A549 (cell line): ENCODE results near the gene IDI1. TPM values are rescaled to one million over a fixed set of nuclear protein-coding genes. Genes with fewer than 3 reads are reported as not detected.
A peak's percentile ranks its signal among the peaks of the same experiment; 100 is the strongest.

Source experiments
- ATAC-seq, 2 experiments: fragments of 200-7000 bp in 1 of 2; fragments of >200 bp in 1 of 2; cut with Nextera tagmentation in 1 of 2; cut with Tn5 transposase in 1 of 2; 3 replicates each; pipeline versions ENCODE4 v1.8.0 to v1.9.1; 2018 to 2020; ENCODE audit warnings: mild to moderate bottlenecking in 1 of 2, moderate library complexity in 1 of 2
- CTCF ChIA-PET: fragments of 300-600 bp; sonication (Branson Sonifier 250); formaldehyde crosslinking; extraction: SDS; loops from one replicate; lab custom pipeline; 2021; ENCODE audit warnings: antibody characterized with exemption, inconsistent platforms; lab: Yijun Ruan, JAX
- POLR2A ChIA-PET: fragments of 350-600 bp; formaldehyde crosslinking; extraction: SDS; loops from one replicate; lab custom pipeline; 2021; ENCODE audit warnings: antibody characterized with exemption, inconsistent platforms; lab: Yijun Ruan, JAX
- DNase-seq, 2 experiments: peaks; one replicate each; pipeline versions ENCODE4 v3.0.0 to v3.0.0-alpha.2; 2011 to 2016; ENCODE audit warnings: low read depth in 1 of 2, low spot score in 1 of 2
- FAIRE-seq: peaks from 2 replicates; lab custom pipeline; 2011; peaks lifted over from hg19 to GRCh38; lab: Jason Lieb, UNC
- H3K27ac ChIP-seq, 2 experiments: fragments of >200 bp; sonication (Bioruptor Twin); formaldehyde crosslinking; 3 replicates each; pipeline ENCODE4 v1.5.1; 2016 to 2017
- H3K4me1 ChIP-seq: fragments of >200 bp; sonication (Bioruptor Twin); formaldehyde crosslinking; 3 replicates; pipeline ENCODE4 v1.6.1; 2016
- H3K4me2 ChIP-seq: fragments of >200 bp; sonication (Bioruptor Twin); formaldehyde crosslinking; 3 replicates; pipeline ENCODE4 v1.6.1; 2016
- H3K4me3 ChIP-seq: fragments of >200 bp; sonication (Bioruptor Twin); formaldehyde crosslinking; 3 replicates; pipeline ENCODE4 v1.5.1; 2016
- H3K9me3 ChIP-seq: fragments of >200 bp; sonication (Bioruptor Twin); formaldehyde crosslinking; 3 replicates; pipeline ENCODE4 v1.6.1; 2016
- CBX2 ChIP-seq: fragments of 200-600 bp; sonication (generic); IDR thresholded peaks from 2 replicates; pipeline ENCODE4 v1.6.1; 2016; ENCODE audit warnings: low read depth, mild to moderate bottlenecking, borderline replicate concordance
- CBX8 ChIP-seq: fragments of 200-600 bp; sonication (generic); IDR thresholded peaks from 2 replicates; pipeline ENCODE4 v1.6.1; 2016
- CHD2 ChIP-seq: fragments of 150-350 bp; IDR thresholded peaks from 2 replicates; pipeline ENCODE4 v1.6.1; 2014; ENCODE audit warnings: low read length; ENCODE audit not compliant: partially characterized antibody
- CHD4 ChIP-seq: fragments of 200-600 bp; sonication (generic); IDR thresholded peaks from 2 replicates; pipeline ENCODE4 v1.6.1; 2016; ENCODE audit warnings: antibody characterized with exemption, mild to moderate bottlenecking, borderline replicate concordance
- EHMT2 ChIP-seq: fragments of 200-600 bp; sonication (generic); IDR thresholded peaks from 2 replicates; pipeline ENCODE4 v1.6.1; 2016; ENCODE audit warnings: antibody characterized with exemption, low read depth, mild to moderate bottlenecking, moderate library complexity
- EP300 ChIP-seq, 2 experiments: fragments of >200 bp; sonication (Bioruptor Twin); formaldehyde crosslinking; IDR thresholded peaks; 2 replicates in 1 of 2; 3 replicates in 1 of 2; pipeline ENCODE4 v1.6.1; 2016 to 2017
- ESRRA ChIP-seq: fragments of 150-350 bp; IDR thresholded peaks from 2 replicates; pipeline ENCODE4 v1.6.1; 2014; ENCODE audit warnings: mild to moderate bottlenecking, low read length, borderline replicate concordance
- FOSL2 ChIP-seq, 2 experiments: fragments of 450-650 bp in 1 of 2; fragments of >200 bp in 1 of 2; sonication (Bioruptor Twin) in 1 of 2; formaldehyde crosslinking; IDR thresholded peaks; 2 replicates each; pipeline versions ENCODE4 v1.5.0 to v1.6.1; 2016 to 2020; ENCODE audit warnings: mild to moderate bottlenecking in 1 of 2, moderate library complexity in 1 of 2
- HDAC2 ChIP-seq: fragments of 200-600 bp; sonication (generic); IDR thresholded peaks from 2 replicates; pipeline ENCODE4 v1.6.1; 2016
- JUN ChIP-seq, 2 experiments: fragments of >200 bp; sonication (Bioruptor Twin); formaldehyde crosslinking; IDR thresholded peaks; 2 replicates in 1 of 2; 3 replicates in 1 of 2; pipeline ENCODE4 v1.6.1; 2016 to 2017
- JUNB ChIP-seq: fragments of >200 bp; sonication (Bioruptor Twin); formaldehyde crosslinking; IDR thresholded peaks from 2 replicates; pipeline ENCODE4 v1.6.1; 2016
- KDM5A ChIP-seq: fragments of 200-600 bp; sonication (generic); IDR thresholded peaks from 2 replicates; pipeline ENCODE4 v1.6.1; 2016; ENCODE audit warnings: antibody characterized with exemption, mild to moderate bottlenecking
- MYC ChIP-seq: IDR thresholded peaks from 2 replicates; pipeline ENCODE4 v1.6.1; 2012; ENCODE audit warnings: mild to moderate bottlenecking, inconsistent platforms, low read length, improper control_type of control experiment, borderline replicate concordance
- NPAS2 ChIP-seq: fragments of 250-450 bp; sonication (Bioruptor Pico); IDR thresholded peaks from 2 replicates; pipeline ENCODE4 v1.8.0; 2022; ENCODE audit warnings: mild to moderate bottlenecking, moderate library complexity, borderline replicate concordance
- NR3C1 ChIP-seq: fragments of >200 bp; sonication (Bioruptor Twin); formaldehyde crosslinking; IDR thresholded peaks from 3 replicates; pipeline ENCODE4 v1.6.1; 2017
- POLR2AphosphoS2 ChIP-seq: conservative IDR thresholded peaks from 2 replicates; pipeline ENCODE4 v1.6.1; 2012; ENCODE audit warnings: low read length, improper control_type of control experiment, inconsistent platforms
- RARB ChIP-seq: fragments of 250-450 bp; sonication (Bioruptor Pico); IDR thresholded peaks from 2 replicates; pipeline ENCODE4 v1.8.0; 2021; ENCODE audit warnings: mild to moderate bottlenecking, moderate library complexity
- SMC3 ChIP-seq: fragments of >200 bp; sonication (Bioruptor Twin); formaldehyde crosslinking; IDR thresholded peaks from 3 replicates; pipeline ENCODE4 v1.6.1; 2018; ENCODE audit warnings: inconsistent platforms
- SREBF2 ChIP-seq: fragments of 450-650 bp; IDR thresholded peaks from 2 replicates; pipeline ENCODE4 v1.6.1; 2014; ENCODE audit warnings: mild to moderate bottlenecking, moderate library complexity
- ZC3H11A ChIP-seq: fragments of 450-650 bp; IDR thresholded peaks from 2 replicates; pipeline ENCODE4 v1.6.1; 2014; ENCODE audit warnings: antibody characterized with exemption, mild to moderate bottlenecking
- ZFP36 ChIP-seq: fragments of 450-650 bp; IDR thresholded peaks from 2 replicates; pipeline ENCODE4 v1.6.1; 2014; ENCODE audit warnings: borderline replicate concordance; ENCODE audit not compliant: partially characterized antibody
- WGBS: methylation state at CpG from one replicate; pipeline ENCODE4 v1.1.6; 2017; ENCODE audit errors: missing lambda C conversion rate; 5-methylcytosine and 5-hydroxymethylcytosine counted together
- polyA plus RNA-seq, 4 experiments: library from polyadenylated mRNA; depleted of rRNA in 3 of 4; stranded (reverse); fragments of >200 nt; fragmentation: RNase III in 1 of 4; extraction: RNeasy Plus Mini Kit Qiagen cat#74134 plus additional on column Dnase treatment in 1 of 4; gene quantifications; 2 replicates in 3 of 4; 3 replicates in 1 of 4; pipeline ENCODE4 v1.2.3, GENCODE V29; 2011 to 2017
- TF ChIP-seq, protein P1 (sequence below): IDR thresholded peaks from 2 replicates; pipeline ENCODE4 v1.6.1; 2012
- TF ChIP-seq, protein P2 (sequence below): fragments of 200-600 bp; sonication (generic); IDR thresholded peaks from 2 replicates; pipeline ENCODE4 v1.6.1; 2016; ENCODE audit warnings: antibody characterized with exemption, mild to moderate bottlenecking, moderate library complexity
- TF ChIP-seq, protein P3 (sequence below): fragments of 250-450 bp; sonication (Bioruptor Pico); IDR thresholded peaks from 2 replicates; pipeline ENCODE4 v1.5.0; 2020; ENCODE audit warnings: low read depth, mild to moderate bottlenecking, moderate library complexity

The IDI1 gene
- polyA plus RNA-seq, 2 of the 4 experiments (the other 2 are of a cell fraction): 55.8 to 65.0 TPM

DNA sequence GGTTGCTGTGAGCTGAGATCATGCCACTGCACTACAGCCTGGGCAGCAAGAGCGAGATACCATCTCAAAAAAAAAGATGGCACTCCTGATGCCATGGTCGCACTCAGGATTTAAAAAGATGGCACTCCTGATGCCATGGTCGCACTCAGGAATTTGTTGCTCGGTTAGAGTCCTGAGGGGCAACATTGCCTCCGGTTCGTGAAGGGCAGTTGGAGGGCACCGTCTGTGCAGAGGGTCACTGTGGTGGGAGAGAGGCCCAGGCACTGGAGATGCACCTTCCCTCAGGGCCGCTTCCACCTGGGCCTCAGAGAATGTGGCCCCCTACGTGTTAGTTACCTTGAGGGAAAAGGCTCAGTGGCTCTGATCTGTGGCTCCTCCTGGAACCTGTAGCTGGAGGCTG, 42.3 kb downstream of the IDI1 start (continued):
- TF ChIP-seq RARB (no peak), NPAS2 (CRISPR knock-in tag) (no peak), KDM5A (no peak), SMC3 (no peak), JUNB (no peak), ZC3H11A (no peak)
- TF ChIP-seq, protein P1, sequence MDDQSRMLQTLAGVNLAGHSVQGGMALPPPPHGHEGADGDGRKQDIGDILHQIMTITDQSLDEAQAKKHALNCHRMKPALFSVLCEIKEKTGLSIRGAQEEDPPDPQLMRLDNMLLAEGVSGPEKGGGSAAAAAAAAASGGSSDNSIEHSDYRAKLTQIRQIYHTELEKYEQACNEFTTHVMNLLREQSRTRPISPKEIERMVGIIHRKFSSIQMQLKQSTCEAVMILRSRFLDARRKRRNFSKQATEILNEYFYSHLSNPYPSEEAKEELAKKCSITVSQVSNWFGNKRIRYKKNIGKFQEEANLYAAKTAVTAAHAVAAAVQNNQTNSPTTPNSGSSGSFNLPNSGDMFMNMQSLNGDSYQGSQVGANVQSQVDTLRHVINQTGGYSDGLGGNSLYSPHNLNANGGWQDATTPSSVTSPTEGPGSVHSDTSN: no peak

DNA sequence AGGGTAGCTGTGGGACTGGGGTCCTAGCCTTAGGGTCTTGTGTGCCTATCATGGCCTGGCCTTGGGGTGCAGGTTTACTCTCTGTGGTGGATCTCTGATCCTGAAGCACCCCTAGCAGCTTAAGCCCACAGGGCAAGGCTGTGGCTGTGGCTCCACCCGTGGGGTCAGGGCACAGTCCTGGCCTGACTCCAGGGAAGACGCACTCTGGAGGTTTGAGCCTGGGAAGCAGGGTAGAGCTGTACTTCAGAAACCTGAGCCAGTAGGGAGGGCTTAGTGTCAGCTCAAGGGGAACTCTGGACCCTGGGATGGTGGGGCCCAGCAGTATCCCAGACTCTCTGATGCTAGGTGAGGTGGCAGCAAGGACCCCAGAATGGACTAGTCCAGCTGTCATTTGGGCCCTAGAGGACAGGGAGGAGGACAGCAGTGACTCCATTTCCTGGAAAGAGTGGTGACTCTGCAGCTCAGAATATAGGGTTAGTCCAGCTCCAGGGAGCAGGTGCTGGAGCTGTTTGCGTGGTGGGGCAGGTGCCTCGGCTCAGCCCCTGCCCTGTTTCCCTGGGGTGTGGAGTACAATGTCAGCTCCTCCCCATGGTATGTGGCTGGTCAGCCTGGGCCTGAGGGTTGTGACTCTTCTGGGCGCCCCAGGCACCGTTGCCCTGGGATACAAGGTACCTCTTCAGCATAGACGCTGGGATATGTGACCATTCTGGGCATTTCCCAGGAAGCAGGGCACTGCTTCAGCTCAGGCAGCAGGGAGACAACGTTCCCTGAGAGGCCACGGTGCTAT, 44.8 kb downstream of the IDI1 start:
- FAIRE-seq: no peak
- CTCF ChIA-PET: interaction anchor here (0.8 to 1.7 kb wide), 5 partner anchors 11 to 44 kb away, joined by 3 to 7 read pairs (median 5); partner anchors contain the start of gene GTPBP4
- H3K4me3 ChIP-seq: no peak overlapping the region
- WGBS: 90% methylated on average over 3 of the region's 9 CpGs
- H3K4me1 ChIP-seq: no peaks in the 10 kb centered on the region
- TF ChIP-seq ZFP36: no peak
- no peak for TF ChIP-seq CHD4
- no peak for TF ChIP-seq CBX2
- TF ChIP-seq, protein P2, sequence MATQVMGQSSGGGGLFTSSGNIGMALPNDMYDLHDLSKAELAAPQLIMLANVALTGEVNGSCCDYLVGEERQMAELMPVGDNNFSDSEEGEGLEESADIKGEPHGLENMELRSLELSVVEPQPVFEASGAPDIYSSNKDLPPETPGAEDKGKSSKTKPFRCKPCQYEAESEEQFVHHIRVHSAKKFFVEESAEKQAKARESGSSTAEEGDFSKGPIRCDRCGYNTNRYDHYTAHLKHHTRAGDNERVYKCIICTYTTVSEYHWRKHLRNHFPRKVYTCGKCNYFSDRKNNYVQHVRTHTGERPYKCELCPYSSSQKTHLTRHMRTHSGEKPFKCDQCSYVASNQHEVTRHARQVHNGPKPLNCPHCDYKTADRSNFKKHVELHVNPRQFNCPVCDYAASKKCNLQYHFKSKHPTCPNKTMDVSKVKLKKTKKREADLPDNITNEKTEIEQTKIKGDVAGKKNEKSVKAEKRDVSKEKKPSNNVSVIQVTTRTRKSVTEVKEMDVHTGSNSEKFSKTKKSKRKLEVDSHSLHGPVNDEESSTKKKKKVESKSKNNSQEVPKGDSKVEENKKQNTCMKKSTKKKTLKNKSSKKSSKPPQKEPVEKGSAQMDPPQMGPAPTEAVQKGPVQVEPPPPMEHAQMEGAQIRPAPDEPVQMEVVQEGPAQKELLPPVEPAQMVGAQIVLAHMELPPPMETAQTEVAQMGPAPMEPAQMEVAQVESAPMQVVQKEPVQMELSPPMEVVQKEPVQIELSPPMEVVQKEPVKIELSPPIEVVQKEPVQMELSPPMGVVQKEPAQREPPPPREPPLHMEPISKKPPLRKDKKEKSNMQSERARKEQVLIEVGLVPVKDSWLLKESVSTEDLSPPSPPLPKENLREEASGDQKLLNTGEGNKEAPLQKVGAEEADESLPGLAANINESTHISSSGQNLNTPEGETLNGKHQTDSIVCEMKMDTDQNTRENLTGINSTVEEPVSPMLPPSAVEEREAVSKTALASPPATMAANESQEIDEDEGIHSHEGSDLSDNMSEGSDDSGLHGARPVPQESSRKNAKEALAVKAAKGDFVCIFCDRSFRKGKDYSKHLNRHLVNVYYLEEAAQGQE: no peak
- no peak for TF ChIP-seq ESRRA
- TF ChIP-seq SREBF2: no peak
- TF ChIP-seq, all 56 proteins: peak for 0
- Histone ChIP-seq H3K4me2 (no peak overlapping the region), H3K27ac (no peak overlapping the region), H3K9me3 (peaks cover 18% of the 10 kb centered on the region)
- peak; percentile 11 to 14; a peak in 2 of 6 replicates for ATAC-seq
- no peak for DNase-seq
- POLR2A ChIA-PET: interaction anchor here (0.8 to 1.4 kb wide), 2 partner anchors 9 to 11 kb away, joined by 3 to 5 read pairs; no protein-coding TSS in a partner anchor

DNA sequence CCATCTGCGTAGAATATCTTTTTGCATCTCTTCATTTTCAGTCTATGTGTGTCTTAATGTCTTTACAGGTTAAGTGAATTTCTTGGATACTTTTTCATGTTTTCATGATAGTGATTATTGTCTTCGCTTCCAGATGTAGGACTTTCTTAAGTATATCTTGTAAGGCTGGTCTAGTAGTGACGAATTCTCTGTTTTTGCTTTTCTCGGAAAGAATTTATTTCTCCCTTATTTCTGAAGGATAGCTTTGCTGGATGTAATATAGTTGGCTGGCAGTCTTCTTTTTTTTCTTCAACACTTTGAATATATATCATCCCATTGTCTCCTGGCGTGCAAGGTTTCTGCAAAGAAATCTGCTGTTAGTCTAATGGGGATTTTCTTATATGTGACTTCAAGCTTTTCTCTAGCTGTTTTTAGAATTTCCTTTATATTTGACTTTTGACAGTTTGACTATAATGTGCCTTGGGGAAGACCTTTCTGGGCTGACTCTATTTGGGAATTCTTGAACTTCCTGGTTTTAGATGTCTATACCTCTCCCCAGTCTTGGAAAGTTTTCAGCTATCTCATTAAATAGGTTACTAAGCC, 46.4 kb downstream of the IDI1 start:
- Histone ChIP-seq H3K4me3 (no peak overlapping the region), H3K27ac (no peak overlapping the region), H3K4me1 (no peaks in the 10 kb centered on the region), H3K9me3 (peaks cover 18% of the 10 kb centered on the region), H3K4me2 (no peak overlapping the region)
- ChIA-PET POLR2A (interaction anchor here (1.1 to 1.4 kb wide), 2 partner anchors 9 to 14 kb away, joined by 4 to 5 read pairs; partner anchors contain the start of gene GTPBP4), CTCF (interaction anchor here (0.8 to 1.7 kb wide), 2 partner anchors 12 to 51 kb away, joined by 3 to 5 read pairs; no protein-coding TSS in a partner anchor)
- no peak for FAIRE-seq
- WGBS: 88% methylated on average over 5 of the region's 5 CpGs
- DNase-seq: peak in 1 of 2 experiments; percentile 56
- no peak for ATAC-seq
- TF ChIP-seq CHD2 (no peak), MYC (no peak), EP300 (IDR thresholded peaks at IDR 0.05) (no peak), POLR2AphosphoS2 (no peak), JUN (IDR thresholded peaks at IDR 0.05) (no peak), NR3C1 (no peak), FOSL2 (IDR thresholded peaks at IDR 0.05) (no peak), FOSL2 (CRISPR knock-in tag; IDR thresholded peaks at IDR 0.05) (no peak), HDAC2 (no peak), EHMT2 (no peak), CBX8 (no peak), SMC3 (no peak)
- TF ChIP-seq, protein P3, sequence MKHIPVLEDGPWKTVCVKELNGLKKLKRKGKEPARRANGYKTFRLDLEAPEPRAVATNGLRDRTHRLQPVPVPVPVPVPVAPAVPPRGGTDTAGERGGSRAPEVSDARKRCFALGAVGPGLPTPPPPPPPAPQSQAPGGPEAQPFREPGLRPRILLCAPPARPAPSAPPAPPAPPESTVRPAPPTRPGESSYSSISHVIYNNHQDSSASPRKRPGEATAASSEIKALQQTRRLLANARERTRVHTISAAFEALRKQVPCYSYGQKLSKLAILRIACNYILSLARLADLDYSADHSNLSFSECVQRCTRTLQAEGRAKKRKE (CRISPR knock-in tag): no peak
- TF ChIP-seq, protein P2: no peak
